ENCODE measurements around the gene MOGAT3.

Gene MOGAT3

DNA sequence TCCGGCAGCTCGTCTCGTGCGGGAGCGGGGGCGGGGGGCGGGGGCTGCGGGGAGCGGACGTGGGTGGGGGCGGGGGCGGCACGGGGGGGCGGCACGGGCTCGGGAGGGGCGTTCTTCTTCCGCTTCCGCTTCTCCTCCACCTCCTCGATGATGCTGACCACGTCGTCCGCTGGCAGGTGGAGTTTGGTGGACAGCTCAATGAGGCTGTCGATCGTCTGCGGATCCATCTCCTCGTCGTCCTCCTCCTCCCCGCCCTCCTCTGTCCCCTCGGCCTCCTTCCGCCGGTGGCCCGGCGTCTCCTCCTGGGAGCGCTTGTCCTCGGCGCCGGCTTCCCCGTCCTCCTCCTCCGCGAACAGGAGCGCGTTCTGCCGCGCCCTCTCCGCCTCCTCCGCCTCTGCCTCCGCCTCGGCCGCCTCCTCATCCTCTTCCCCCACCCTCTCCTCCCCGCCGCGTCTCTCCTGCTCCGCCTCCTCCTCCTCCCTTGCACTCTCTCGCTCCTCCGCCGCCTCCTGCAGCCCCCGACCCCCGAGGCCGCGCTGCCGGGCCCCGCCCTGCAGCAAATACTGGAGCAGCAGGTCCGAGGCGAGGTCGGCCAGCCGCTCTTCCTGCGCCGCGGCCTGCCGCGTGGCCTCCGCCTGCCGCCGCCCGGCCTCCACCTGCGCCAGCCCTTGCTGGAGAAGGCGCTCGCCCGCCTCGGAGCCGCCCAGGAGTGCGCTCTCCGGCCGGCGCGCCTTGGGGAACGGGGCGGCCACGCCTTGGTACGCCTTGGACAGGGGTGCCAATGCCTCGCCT lies 37.4 kb downstream of the MOGAT3 start:
- no peaks in the 10 kb centered on the region for H3K79me2 ChIP-seq (ENCODE audit: insufficient read depth, low read length)
- no peaks in the 10 kb centered on the region for H4K20me1 ChIP-seq (ENCODE audit: insufficient read depth, low read length)
- no peaks in the 10 kb centered on the region; the same call in 1 of the 2 replicates for H3F3A ChIP-seq (ENCODE audit: insufficient read depth, low read length)
- no peaks in the 10 kb centered on the region for H3K9me3 ChIP-seq (ENCODE audit: low read length)
- peaks cover 6% of the 10 kb centered on the region; the same call in 1 of the 2 replicates for H3K36me3 ChIP-seq (ENCODE audit: insufficient read depth, low read length)
- no peak overlapping the region for H2AFZ ChIP-seq (ENCODE audit: low read length)
- peak overlapping the region; percentile 92 for H3K4me2 ChIP-seq (ENCODE audit: low read length)
- no peaks in the 10 kb centered on the region for H3K9me2 ChIP-seq (ENCODE audit: low read depth, low read length)
- H3K4me3 ChIP-seq (ENCODE audit: low read depth, low read length, poor library complexity, severe bottlenecking): peak overlapping the region; percentile 70
- peaks cover 21% of the 10 kb centered on the region for H3K4me1 ChIP-seq (ENCODE audit: insufficient read depth, low read length, severe bottlenecking)
- no peak overlapping the region for H3K27ac ChIP-seq (ENCODE audit: low read depth, low read length, poor library complexity, severe bottlenecking)
- TF ChIP-seq, protein P1, sequence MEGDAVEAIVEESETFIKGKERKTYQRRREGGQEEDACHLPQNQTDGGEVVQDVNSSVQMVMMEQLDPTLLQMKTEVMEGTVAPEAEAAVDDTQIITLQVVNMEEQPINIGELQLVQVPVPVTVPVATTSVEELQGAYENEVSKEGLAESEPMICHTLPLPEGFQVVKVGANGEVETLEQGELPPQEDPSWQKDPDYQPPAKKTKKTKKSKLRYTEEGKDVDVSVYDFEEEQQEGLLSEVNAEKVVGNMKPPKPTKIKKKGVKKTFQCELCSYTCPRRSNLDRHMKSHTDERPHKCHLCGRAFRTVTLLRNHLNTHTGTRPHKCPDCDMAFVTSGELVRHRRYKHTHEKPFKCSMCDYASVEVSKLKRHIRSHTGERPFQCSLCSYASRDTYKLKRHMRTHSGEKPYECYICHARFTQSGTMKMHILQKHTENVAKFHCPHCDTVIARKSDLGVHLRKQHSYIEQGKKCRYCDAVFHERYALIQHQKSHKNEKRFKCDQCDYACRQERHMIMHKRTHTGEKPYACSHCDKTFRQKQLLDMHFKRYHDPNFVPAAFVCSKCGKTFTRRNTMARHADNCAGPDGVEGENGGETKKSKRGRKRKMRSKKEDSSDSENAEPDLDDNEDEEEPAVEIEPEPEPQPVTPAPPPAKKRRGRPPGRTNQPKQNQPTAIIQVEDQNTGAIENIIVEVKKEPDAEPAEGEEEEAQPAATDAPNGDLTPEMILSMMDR (IDR thresholded peaks at IDR 0.05; ENCODE audit: low read length): no peak
- peak; percentile 80; the same call in 1 of the 2 replicates for TF ChIP-seq EZH2 (IDR thresholded peaks at IDR 0.05; ENCODE audit: borderline replicate concordance, low read length)
- no peaks in the 10 kb centered on the region; the same call in 1 of the 2 replicates for H3K27me3 ChIP-seq (ENCODE audit: insufficient read depth, low read length)
- H3K9ac ChIP-seq (ENCODE audit: low read length): peak overlapping the region; percentile 57; the same call in 1 of the 2 replicates

DNA sequence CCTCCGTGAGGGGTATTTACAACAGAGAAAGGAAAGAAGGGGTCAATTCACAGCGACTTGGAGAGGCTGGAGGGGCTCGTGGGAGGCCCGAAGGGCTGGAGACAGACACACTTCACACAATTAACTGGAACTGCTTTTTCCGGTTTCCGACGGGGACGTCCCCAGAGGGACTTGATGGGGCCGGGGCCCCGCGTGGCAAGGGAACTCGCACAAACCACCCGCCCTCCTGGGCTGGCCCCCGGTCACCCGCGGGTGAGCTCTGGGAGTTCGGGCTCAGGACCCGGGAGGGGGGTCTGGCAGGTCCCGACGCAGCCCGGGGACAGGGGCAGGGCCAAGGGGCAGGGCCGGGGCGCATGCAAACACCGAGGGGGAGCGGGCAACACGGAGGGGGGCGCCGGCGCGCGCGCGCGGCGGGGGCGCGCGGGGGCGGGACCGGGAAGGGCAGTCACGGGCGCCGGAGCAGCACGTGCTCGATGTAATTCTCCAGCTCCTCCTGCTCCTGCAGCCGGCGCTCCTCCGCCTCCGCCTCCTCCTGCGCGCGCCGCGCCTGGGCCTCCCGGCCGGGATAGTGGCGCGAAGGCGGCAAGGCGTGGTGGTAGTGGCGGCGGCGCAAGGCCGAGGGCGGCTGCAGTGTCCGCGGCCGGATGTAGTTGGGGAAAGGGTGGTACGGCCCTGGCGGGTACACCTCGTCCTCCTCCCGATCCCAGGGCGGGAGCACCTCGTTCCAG lies 38.1 kb downstream of the MOGAT3 start:
- H3K9ac ChIP-seq (ENCODE audit: low read length): peak overlapping the region; percentile 48; the same call in 1 of the 2 replicates
- H3K79me2 ChIP-seq (ENCODE audit: insufficient read depth, low read length): no peaks in the 10 kb centered on the region
- no peaks in the 10 kb centered on the region for H4K20me1 ChIP-seq (ENCODE audit: insufficient read depth, low read length)
- H3F3A ChIP-seq (ENCODE audit: insufficient read depth, low read length): no peaks in the 10 kb centered on the region; the same call in 1 of the 2 replicates
- peak overlapping the region; percentile 70 for H3K4me3 ChIP-seq (ENCODE audit: low read depth, low read length, poor library complexity, severe bottlenecking)
- H3K9me3 ChIP-seq (ENCODE audit: low read length): no peaks in the 10 kb centered on the region
- H2AFZ ChIP-seq (ENCODE audit: low read length): no peak overlapping the region
- no peak for TF ChIP-seq EZH2 (IDR thresholded peaks at IDR 0.05; ENCODE audit: borderline replicate concordance, low read length)
- TF ChIP-seq, protein P1 (IDR thresholded peaks at IDR 0.05; ENCODE audit: low read length): no peak
- H3K4me1 ChIP-seq (ENCODE audit: insufficient read depth, low read length, severe bottlenecking): peaks cover 21% of the 10 kb centered on the region
- no peaks in the 10 kb centered on the region for H3K9me2 ChIP-seq (ENCODE audit: low read depth, low read length)
- peak overlapping the region; percentile 67 for H3K4me2 ChIP-seq (ENCODE audit: low read length)
- peak overlapping the region; percentile 35 for H3K27ac ChIP-seq (ENCODE audit: low read depth, low read length, poor library complexity, severe bottlenecking)
- H3K27me3 ChIP-seq (ENCODE audit: insufficient read depth, low read length): no peaks in the 10 kb centered on the region
- peaks cover 11% of the 10 kb centered on the region; the same call in 1 of the 2 replicates for H3K36me3 ChIP-seq (ENCODE audit: insufficient read depth, low read length)

DNA sequence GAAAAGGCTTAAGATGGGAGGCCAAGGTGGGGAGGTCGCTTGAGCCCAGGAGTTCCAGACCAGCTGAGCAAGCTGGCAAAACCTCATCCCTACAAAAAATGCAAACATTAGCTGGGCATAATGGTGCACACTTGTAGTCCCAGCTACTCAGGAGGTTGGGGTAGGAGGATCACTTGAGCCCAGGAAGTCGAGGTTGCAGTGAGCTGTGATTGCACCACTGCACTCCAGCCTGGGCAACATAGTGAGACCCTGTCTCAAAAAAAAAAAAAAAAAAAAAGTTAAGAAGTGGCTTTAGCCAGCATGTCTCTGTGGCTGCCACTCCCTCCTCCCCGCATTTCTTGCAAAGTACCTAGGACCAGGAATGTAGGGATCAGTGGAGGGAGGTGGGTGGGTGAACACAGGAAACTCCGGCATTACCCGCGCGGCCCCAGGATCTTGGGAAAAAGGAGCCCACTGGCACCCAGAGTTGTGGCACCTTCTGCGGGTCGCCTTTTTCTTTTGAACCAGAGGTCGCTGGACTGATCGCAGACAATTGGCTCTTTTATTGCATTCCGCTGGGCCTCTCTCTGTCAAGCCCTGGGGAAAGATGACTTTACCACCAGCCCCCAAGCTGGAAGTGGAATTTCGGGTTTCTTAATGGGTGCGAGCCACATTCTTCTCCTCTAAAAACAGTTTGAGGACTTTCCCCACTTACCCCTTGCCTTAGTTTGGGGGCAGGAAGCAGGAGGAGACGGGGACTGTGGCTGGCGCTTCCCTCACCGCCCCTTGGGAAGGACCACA lies 39.0 kb downstream of the MOGAT3 start:
- Histone ChIP-seq H3K4me3 (ENCODE audit: low read depth, low read length, poor library complexity, severe bottlenecking) (peak overlapping the region; percentile 70), H3K27me3 (ENCODE audit: insufficient read depth, low read length) (no peaks in the 10 kb centered on the region), H3K79me2 (ENCODE audit: insufficient read depth, low read length) (no peaks in the 10 kb centered on the region), H4K20me1 (ENCODE audit: insufficient read depth, low read length) (no peaks in the 10 kb centered on the region), H3F3A (ENCODE audit: insufficient read depth, low read length) (no peaks in the 10 kb centered on the region; the same call in 1 of the 2 replicates), H3K27ac (ENCODE audit: low read depth, low read length, poor library complexity, severe bottlenecking) (peak overlapping the region; percentile 35), H3K9me2 (ENCODE audit: low read depth, low read length) (no peaks in the 10 kb centered on the region), H3K9me3 (ENCODE audit: low read length) (no peaks in the 10 kb centered on the region), H2AFZ (ENCODE audit: low read length) (no peak overlapping the region), H3K9ac (ENCODE audit: low read length) (peak overlapping the region; percentile 48; the same call in 1 of the 2 replicates), H3K36me3 (ENCODE audit: insufficient read depth, low read length) (peaks cover 16% of the 10 kb centered on the region; the same call in 1 of the 2 replicates), H3K4me1 (ENCODE audit: insufficient read depth, low read length, severe bottlenecking) (peaks cover 26% of the 10 kb centered on the region), H3K4me2 (ENCODE audit: low read length) (peak overlapping the region; percentile 67; the same call in 1 of the 2 replicates)
- TF ChIP-seq, protein P1 (IDR thresholded peaks at IDR 0.05; ENCODE audit: low read length): no peak
- TF ChIP-seq EZH2 (IDR thresholded peaks at IDR 0.05; ENCODE audit: borderline replicate concordance, low read length): no peak

Measured in OCI-LY1 (cell line).